H9 (cell line): Measurements from ENCODE around the gene SERBP1. TPM values are rescaled to one million over a fixed set of nuclear protein-coding genes. Genes with fewer than 3 reads are reported as not detected.
"Not testable (repeated sequence)": the region's sequence is repeated elsewhere in the genome, so short reads cannot be mapped to it uniquely, and the experiment has no call there.

Experiments used
- DNase-seq: peaks from one replicate; pipeline ENCODE4 v3.0.0-alpha.2; 2017
- H2AFZ ChIP-seq: one replicate; pipeline ENCODE4 v1.6.1; 2013; ENCODE audit warnings: mild to moderate bottlenecking, low read length, control low read depth, moderate library complexity
- H2AK5ac ChIP-seq: 2 replicates; pipeline ENCODE4 v1.6.1; 2013; ENCODE audit warnings: low read length, control low read depth, mixed read lengths; ENCODE audit not compliant: insufficient read length
- H2BK120ac ChIP-seq: one replicate; pipeline ENCODE4 v1.6.1; 2013; ENCODE audit warnings: low read depth, mild to moderate bottlenecking, low read length, control low read depth, inconsistent platforms; ENCODE audit not compliant: poor library complexity, severe bottlenecking
- H2BK12ac ChIP-seq: 2 replicates; pipeline ENCODE4 v1.6.1; 2013; ENCODE audit warnings: low read length, control low read depth, mixed read lengths, low read depth; ENCODE audit not compliant: insufficient read length
- H2BK15ac ChIP-seq: 2 replicates; pipeline ENCODE4 v1.6.1; 2013; ENCODE audit warnings: low read depth, low read length, control low read depth
- H2BK20ac ChIP-seq: one replicate; pipeline ENCODE4 v1.6.1; 2013; ENCODE audit warnings: low read depth, mild to moderate bottlenecking, low read length, control low read depth, inconsistent platforms; ENCODE audit not compliant: poor library complexity, severe bottlenecking
- H2BK5ac ChIP-seq: 2 replicates; pipeline ENCODE4 v1.6.1; 2013; ENCODE audit warnings: low read length, control low read depth, mixed read lengths; ENCODE audit not compliant: insufficient read length
- H3K14ac ChIP-seq: 2 replicates; pipeline ENCODE4 v1.6.1; 2013; ENCODE audit warnings: low read length, control low read depth; ENCODE audit not compliant: insufficient read depth
- H3K18ac ChIP-seq: 2 replicates; pipeline ENCODE4 v1.6.1; 2013; ENCODE audit warnings: low read depth, mild to moderate bottlenecking, mixed read lengths, low read length, control low read depth; ENCODE audit not compliant: insufficient read length
- H3K23ac ChIP-seq: 2 replicates; pipeline ENCODE4 v1.6.1; 2013; ENCODE audit warnings: low read length, control low read depth, mixed read lengths, low read depth; ENCODE audit not compliant: insufficient read length
- H3K23me2 ChIP-seq: 2 replicates; pipeline ENCODE4 v1.6.1; 2013; ENCODE audit warnings: low read depth, mild to moderate bottlenecking, mixed read lengths, low read length, control low read depth; ENCODE audit not compliant: insufficient read length, poor library complexity, severe bottlenecking
- H3K27ac ChIP-seq: 2 replicates; pipeline ENCODE4 v1.5.1; 2013; ENCODE audit warnings: low read length, control low read depth, mixed read lengths, low read depth; ENCODE audit not compliant: insufficient read length
- H3K27me3 ChIP-seq: 2 replicates; pipeline ENCODE4 v1.6.1; 2013; ENCODE audit warnings: low read length, control low read depth, inconsistent platforms; ENCODE audit not compliant: insufficient read depth
- H3K4ac ChIP-seq: 2 replicates; pipeline ENCODE4 v1.6.1; 2013; ENCODE audit warnings: low read depth, mild to moderate bottlenecking, control low read depth, inconsistent platforms, low read length, moderate library complexity
- H3K4me1 ChIP-seq: 2 replicates; pipeline ENCODE4 v1.6.1; 2013; ENCODE audit warnings: low read length, control low read depth, inconsistent platforms; ENCODE audit not compliant: insufficient read depth
- H3K4me2 ChIP-seq: 2 replicates; pipeline ENCODE4 v1.6.1; 2013; ENCODE audit warnings: low read length, control low read depth, mixed read lengths; ENCODE audit not compliant: insufficient read length, insufficient read depth
- H3K56ac ChIP-seq: 2 replicates; pipeline ENCODE4 v1.6.1; 2013; ENCODE audit warnings: low read depth, mild to moderate bottlenecking, mixed read lengths, low read length, control low read depth; ENCODE audit not compliant: insufficient read length
- H3K79me1 ChIP-seq: 2 replicates; pipeline ENCODE4 v1.6.1; 2013; ENCODE audit warnings: low read depth, mild to moderate bottlenecking, moderate library complexity, low read length, control low read depth, inconsistent platforms; ENCODE audit not compliant: insufficient read depth, poor library complexity, severe bottlenecking
- H3K79me2 ChIP-seq: 2 replicates; pipeline ENCODE4 v1.6.1; 2013; ENCODE audit warnings: low read length, control low read depth, inconsistent platforms; ENCODE audit not compliant: insufficient read depth
- H3K9ac ChIP-seq: 2 replicates; pipeline ENCODE4 v1.6.1; 2013; ENCODE audit warnings: low read length, control low read depth, mixed read lengths; ENCODE audit not compliant: insufficient read length; ENCODE audit errors: extremely low read depth
- H3K9me3 ChIP-seq: one replicate; pipeline ENCODE4 v1.6.1; 2013; ENCODE audit warnings: low read depth, low read length, inconsistent platforms; ENCODE audit not compliant: control insufficient read depth
- H3T11ph ChIP-seq: one replicate; pipeline ENCODE4 v1.6.1; 2013; ENCODE audit warnings: mild to moderate bottlenecking, low read length, control low read depth, inconsistent platforms
- H4K20me1 ChIP-seq: one replicate; pipeline ENCODE4 v1.6.1; 2013; ENCODE audit not compliant: control insufficient read depth, insufficient read length, insufficient read depth
- H4K5ac ChIP-seq: 2 replicates; pipeline ENCODE4 v1.6.1; 2013; ENCODE audit warnings: low read depth, mild to moderate bottlenecking, mixed read lengths, low read length, control low read depth; ENCODE audit not compliant: insufficient read length
- H4K8ac ChIP-seq: replicated peaks from 2 replicates; pipeline ENCODE4 v1.6.1; 2013; ENCODE audit warnings: low read length, control low read depth, mixed read lengths, low read depth; ENCODE audit not compliant: insufficient read length
- H4K91ac ChIP-seq: 2 replicates; pipeline ENCODE4 v1.6.1; 2013; ENCODE audit warnings: low read depth, mild to moderate bottlenecking, moderate library complexity, mixed read lengths, low read length, control low read depth; ENCODE audit not compliant: insufficient read length
- H3K27ac Mint-ChIP-seq, 3 experiments: 2 replicates in 2 of 3; 3 replicates in 1 of 3; pipeline ENCODE4 v1.8.0; 2020 to 2021; ENCODE audit warnings: mixed read lengths in 3 of 3, mild to moderate bottlenecking in 1 of 3, moderate library complexity in 1 of 3
- H3K27me3 Mint-ChIP-seq: 2 replicates; pipeline ENCODE4 v1.8.0; 2021; ENCODE audit warnings: low read depth, mild to moderate bottlenecking, moderate library complexity, mixed read lengths
- H3K36me3 Mint-ChIP-seq, 3 experiments: 2 replicates in 2 of 3; 3 replicates in 1 of 3; pipeline ENCODE4 v1.8.0; 2020 to 2021; ENCODE audit warnings: low read depth in 3 of 3, mixed read lengths in 3 of 3; ENCODE audit not compliant: insufficient read depth in 1 of 3
- H3K4me1 Mint-ChIP-seq, 2 experiments: 2 replicates each; pipeline ENCODE4 v1.8.0; 2020; ENCODE audit warnings: mixed read lengths in 2 of 2
- H3K4me3 Mint-ChIP-seq, 2 experiments: 2 replicates in 1 of 2; 3 replicates in 1 of 2; pipeline ENCODE4 v1.8.0; 2020 to 2021; ENCODE audit warnings: mild to moderate bottlenecking in 2 of 2, mixed read lengths in 2 of 2, moderate library complexity in 1 of 2
- H3K9me3 Mint-ChIP-seq, 2 experiments: 2 replicates in 1 of 2; 3 replicates in 1 of 2; pipeline ENCODE4 v1.8.0; 2020; ENCODE audit warnings: mild to moderate bottlenecking in 2 of 2, mixed read lengths in 2 of 2, moderate library complexity in 1 of 2
- CTCF ChIP-seq: fragments of 200-600 bp; sonication (generic); conservative IDR thresholded peaks from 3 replicates; pipeline ENCODE4 v1.8.0; 2021; ENCODE audit warnings: antibody characterized with exemption, mild to moderate bottlenecking
- WGBS: extraction: QIAGEN DNeasy Blood & Tissue Kit; methylation state at CpG from one replicate; pipeline ENCODE4 v1.1.7; 2013; ENCODE audit warnings: missing lambda C conversion rate, low lambda C conversion rate, mixed read lengths; ENCODE audit not compliant: insufficient read length; ENCODE audit errors: extremely low coverage; 5-methylcytosine and 5-hydroxymethylcytosine counted together
- total RNA-seq: library from RNA; stranded (reverse); gene quantifications from 2 replicates; pipeline ENCODE4 v1.2.1, GENCODE V29; 2021

The SERBP1 gene
- total RNA-seq, 1 experiment from 2014 or later: 495 TPM

GRCh38 chr1:67446893-67447292 lies 16.7 kb upstream of the SERBP1 start:
- Histone ChIP-seq H2BK5ac (no peak overlapping the region), H3T11ph (no peak overlapping the region), H2AK5ac (no peak overlapping the region), H3K4me1 (peaks cover 2% of the 10 kb centered on the region; the same call in 1 of the 2 replicates), H3K23ac (no peak overlapping the region), H3K27ac (no peak overlapping the region), H3K4me2 (no peak overlapping the region), H3K27me3 (no peaks in the 10 kb centered on the region), H3K79me2 (no peaks in the 10 kb centered on the region), H4K91ac (no peak overlapping the region), H2BK120ac (no peak overlapping the region), H3K4ac (no peak overlapping the region), H2BK20ac (no peak overlapping the region), H3K9ac (no peak overlapping the region), H3K9me3 (no peaks in the 10 kb centered on the region), H2BK15ac (no peak overlapping the region), H4K8ac (no peak overlapping the region), H3K14ac (no peak overlapping the region), H3K18ac (no peak overlapping the region), H3K79me1 (no peaks in the 10 kb centered on the region), H3K23me2 (no peaks in the 10 kb centered on the region), H2AFZ (no peak overlapping the region), H4K20me1 (no peaks in the 10 kb centered on the region), H3K56ac (no peak overlapping the region), H2BK12ac (no peak overlapping the region), H4K5ac (no peak overlapping the region)
- DNase-seq: no peak
- H3K36me3 Mint-ChIP-seq: no peaks in the 10 kb centered on the region
- no peak overlapping the region for H3K4me3 Mint-ChIP-seq
- H3K4me1 Mint-ChIP-seq: peaks cover 8 to 11% of the 10 kb centered on the region in 2 experiments
- no CpG with 5 or more reads among the region's 1 CpG for WGBS
- H3K9me3 Mint-ChIP-seq: no peaks in the 10 kb centered on the region; a peak in 1 of 5 replicates
- no peak overlapping the region for H3K27ac Mint-ChIP-seq
- no peak for TF ChIP-seq CTCF
- peaks cover 3% of the 10 kb centered on the region; the same call in 1 of the 2 replicates for H3K27me3 Mint-ChIP-seq

DNA sequence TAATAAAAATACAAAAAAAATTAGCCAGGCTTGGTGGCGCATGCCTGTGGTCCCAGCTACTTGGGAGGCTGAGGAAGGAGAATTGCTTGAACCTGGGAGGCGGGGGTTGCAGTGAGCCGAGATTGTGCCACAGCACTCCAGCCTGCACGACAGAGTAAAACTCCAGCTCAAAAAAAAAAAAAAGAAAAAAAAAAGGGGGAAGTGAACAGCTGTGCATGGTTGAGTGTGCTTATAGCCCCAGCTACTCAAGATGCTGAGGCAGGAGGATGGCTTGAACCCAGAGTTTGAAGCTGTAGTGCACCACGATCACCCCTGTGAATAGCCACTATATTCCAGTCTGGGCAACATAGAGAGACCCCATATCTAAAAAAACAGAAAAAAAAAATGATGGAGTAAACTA lies 15.8 kb upstream of the SERBP1 start:
- not testable (repeated sequence) for H3K23ac ChIP-seq, H4K8ac ChIP-seq, H3K4me3 Mint-ChIP-seq, H3K9ac ChIP-seq, H2BK5ac ChIP-seq, H3K79me2 ChIP-seq, H3K27ac Mint-ChIP-seq, H2BK15ac ChIP-seq, H3K27me3 Mint-ChIP-seq, H3K4ac ChIP-seq, H3K4me1 ChIP-seq, H3K27me3 ChIP-seq, H2AFZ ChIP-seq, H3K79me1 ChIP-seq, H4K20me1 ChIP-seq, DNase-seq, H3K9me3 Mint-ChIP-seq, H3K9me3 ChIP-seq, H2AK5ac ChIP-seq, H3K23me2 ChIP-seq, H3K18ac ChIP-seq, H3K56ac ChIP-seq, H3K4me1 Mint-ChIP-seq, H2BK12ac ChIP-seq, H3K36me3 Mint-ChIP-seq, H4K91ac ChIP-seq, H3K14ac ChIP-seq, H3T11ph ChIP-seq, H2BK20ac ChIP-seq, H2BK120ac ChIP-seq, H3K27ac ChIP-seq, H4K5ac ChIP-seq, H3K4me2 ChIP-seq
- no CpG with 5 or more reads among the region's 5 CpGs for WGBS
